GM21825 (cell line): ENCODE results near the gene LETMD1.
A peak's percentile ranks its signal among the peaks of the same experiment; 100 is the strongest.
"Not testable (repeated sequence)": the region's sequence is repeated elsewhere in the genome, so short reads cannot be mapped to it uniquely, and the experiment has no call there.

ENCODE experiments used
- ATAC-seq: cut with Tn5 transposase; IDR thresholded peaks from one replicate; pipeline ENCODE4 v1.9.1; 2021; ENCODE audit warnings: mild to moderate bottlenecking, moderate library complexity; ENCODE audit not compliant: unreplicated experiment

LETMD1 gene

DNA sequence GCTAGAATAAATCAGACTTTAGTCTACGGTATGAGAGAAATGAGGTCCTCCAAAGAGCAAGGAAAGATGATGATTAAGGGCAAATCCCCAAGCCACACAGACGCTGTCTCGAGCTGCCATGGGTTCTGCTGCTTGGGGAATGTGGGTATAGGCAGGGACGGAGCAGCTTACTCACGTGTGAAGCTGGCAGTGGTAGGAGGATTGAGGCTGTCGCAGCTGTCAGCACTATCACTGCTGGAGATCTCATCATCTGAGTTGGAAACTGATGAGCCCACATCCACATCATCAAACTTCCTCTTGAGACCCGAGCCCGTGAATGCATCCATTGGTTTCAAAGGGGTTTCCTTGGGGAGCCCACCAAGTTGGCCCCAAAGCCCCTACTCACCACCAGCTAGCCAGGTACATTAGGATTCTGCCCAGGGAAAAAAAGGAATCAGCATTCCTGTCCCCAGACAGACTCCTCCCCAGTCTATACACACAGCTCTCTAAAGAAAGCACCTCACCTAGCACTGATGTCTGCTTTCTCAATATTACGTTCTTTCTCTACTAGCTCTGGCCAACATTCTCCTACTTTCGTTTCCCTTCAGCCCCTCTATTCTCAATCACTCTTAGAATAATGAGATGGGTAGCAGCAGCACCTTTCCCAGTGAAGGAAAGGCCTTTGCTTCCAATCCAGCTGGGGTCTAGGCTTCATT lies 28.3 kb downstream of the LETMD1 start:
- no peak for ATAC-seq

DNA sequence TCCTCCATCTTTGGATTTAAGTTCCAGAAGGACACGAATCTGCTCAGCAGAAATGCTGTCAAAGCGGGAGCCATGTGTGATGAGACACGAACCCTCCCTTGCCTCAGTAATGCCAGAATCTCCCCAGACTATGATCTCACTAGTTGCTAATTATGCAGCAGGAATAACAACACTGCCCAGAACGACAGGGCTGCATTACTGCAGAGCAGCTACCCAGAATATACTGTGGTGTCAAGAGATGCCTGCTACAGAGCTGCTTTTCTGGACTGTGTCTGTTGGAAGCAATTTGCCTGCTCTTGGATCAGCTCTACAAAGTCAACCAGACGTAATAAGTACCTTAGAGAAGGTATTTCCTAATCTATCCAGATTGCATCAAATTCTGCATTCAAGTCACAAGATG lies 29.8 kb downstream of the LETMD1 start:
- no peak for ATAC-seq

DNA sequence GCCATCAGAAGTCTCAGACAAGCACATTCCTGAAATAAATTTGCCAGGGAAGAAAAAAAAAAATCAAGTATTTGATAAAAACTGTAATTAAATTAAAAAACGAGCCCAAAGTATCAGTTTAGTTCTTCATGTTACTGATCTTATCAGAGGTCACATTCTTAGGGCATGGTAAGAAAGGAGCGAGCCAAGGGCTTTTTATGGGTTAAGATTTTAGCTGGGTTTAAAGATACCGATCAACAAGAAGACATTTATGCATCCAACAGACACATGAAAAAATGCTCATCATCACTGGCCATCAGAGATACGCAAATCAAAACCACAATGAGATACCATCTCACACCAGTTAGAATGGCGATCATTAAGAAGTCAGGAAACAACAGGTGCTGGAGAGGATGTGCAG lies 30.2 kb downstream of the LETMD1 start:
- ATAC-seq = not testable (repeated sequence)

DNA sequence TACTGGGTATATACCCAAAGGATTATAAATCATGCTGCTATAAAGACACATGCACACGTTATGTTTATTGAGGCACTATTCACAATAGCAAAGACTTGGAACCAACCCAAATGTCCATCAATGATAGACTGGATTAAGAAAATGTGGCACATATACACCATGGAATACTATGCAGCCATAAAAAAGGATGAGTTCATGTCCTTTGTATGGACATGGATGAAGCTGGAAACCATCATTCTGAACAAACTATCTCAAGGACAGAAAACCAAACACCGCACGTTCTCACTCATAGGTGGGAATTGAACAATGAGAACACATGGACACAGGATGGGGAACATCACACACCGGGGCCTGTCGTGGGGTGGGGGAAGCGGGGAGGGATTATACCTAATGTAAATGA lies 30.7 kb downstream of the LETMD1 start:
- ATAC-seq = not testable (repeated sequence)

DNA sequence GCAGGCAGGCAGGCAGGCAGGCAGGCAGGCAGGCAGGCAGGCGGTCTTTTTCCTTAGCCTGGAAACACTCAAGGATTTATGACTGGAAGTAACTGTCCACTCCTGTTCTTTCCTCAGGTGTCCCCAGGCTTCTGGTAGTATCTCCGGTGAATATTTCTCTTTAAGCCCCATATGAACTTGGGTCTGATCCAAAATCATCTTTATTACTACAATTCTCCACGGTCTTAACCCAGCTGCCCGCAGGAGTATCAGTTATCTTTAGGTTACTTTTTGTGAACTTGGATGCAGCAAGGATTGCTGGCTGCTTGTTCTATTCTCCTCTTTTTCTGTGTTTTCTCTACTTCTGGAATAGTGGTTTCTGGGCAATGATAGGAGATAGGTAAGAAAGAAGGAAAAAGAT lies 32.0 kb downstream of the LETMD1 start:
- ATAC-seq = no peak

DNA sequence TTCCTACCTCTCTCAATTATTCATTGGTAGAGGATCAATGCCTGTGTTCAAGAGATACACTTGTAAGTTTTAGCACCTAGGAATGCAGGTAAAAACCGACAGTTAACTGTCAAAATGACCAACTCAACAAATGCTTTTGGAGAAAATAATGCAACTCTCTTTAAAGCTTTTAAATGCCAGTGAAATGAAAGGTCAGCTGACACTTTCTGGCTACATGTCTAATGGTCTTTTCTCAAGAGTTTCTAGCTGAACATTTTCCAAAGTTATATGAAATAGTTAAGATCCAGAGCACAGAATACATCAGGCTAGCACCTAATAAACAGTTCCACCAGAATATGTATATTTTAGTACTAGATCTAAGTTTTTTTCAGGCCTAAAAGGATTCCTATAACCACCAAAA lies 33.3 kb downstream of the LETMD1 start:
- no peak for ATAC-seq

DNA sequence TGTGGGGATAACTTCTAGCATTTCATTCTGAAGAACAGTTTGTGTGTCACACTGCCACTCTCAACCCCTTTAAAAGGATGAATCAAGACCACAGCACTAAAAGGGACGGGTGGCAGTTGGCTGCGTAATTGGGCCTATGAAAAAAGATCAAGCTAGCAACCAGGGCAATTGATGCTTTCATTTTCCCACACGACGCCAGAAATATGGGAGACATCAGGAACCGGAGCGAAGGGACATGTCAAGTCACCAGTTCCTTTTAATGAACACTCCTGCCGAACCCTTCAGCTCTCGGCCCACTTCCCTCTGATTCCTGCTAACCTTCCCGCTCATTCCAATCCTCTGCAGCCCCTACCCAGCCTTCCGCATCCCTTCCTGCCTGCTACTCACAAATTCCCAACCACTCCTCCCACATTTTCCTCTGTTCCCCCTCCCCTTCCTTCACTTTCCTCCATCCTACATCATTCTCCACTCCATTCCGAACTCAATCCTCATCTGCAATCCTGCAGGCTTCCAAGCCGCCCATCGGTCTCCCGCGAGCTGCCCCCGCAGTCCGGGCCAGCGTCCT lies 34.5 kb downstream of the LETMD1 start:
- no peak for ATAC-seq

DNA sequence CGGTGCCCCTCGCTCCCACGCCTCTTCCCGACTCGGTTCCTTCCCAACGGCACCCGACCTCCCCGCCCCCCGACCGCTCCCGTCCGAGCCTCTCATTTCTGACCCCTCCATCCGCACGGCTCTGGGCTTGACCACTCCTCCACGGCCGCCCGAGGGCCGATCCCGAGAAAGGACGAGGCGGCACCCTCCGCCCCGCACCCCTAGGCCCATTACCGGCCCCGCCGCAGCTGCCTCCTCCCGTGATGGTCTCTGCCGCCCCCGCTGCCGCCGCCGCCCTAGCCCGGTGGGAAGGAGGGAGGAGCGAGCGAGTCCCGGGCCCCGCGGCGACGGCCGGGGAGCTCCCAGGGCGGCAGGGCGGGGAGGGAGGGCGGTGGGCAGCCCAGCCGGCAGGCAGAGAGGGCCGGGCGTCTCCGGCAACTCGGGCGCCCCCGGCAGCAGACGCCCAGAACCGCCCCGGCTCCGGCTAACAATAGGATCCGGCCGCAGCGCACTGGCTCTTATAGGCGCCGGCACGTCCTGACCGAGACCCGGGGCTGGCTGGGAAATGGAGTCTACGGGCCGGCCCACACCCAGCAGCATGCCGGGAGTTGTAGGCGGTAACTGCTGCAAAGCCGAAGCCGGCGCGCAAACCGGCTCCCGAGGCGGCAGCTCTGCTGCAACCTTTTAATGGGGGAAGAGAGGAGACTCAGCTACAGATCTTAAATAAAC lies 35.2 kb downstream of the LETMD1 start, which contains the start of gene CSRNP2:
CSRNP2 (minus strand) TSS at position 471 of the 708 bp plus-strand sequence. CDS start 7,035 bp downstream, outside the sequence.
- ATAC-seq = peak; percentile 95

DNA sequence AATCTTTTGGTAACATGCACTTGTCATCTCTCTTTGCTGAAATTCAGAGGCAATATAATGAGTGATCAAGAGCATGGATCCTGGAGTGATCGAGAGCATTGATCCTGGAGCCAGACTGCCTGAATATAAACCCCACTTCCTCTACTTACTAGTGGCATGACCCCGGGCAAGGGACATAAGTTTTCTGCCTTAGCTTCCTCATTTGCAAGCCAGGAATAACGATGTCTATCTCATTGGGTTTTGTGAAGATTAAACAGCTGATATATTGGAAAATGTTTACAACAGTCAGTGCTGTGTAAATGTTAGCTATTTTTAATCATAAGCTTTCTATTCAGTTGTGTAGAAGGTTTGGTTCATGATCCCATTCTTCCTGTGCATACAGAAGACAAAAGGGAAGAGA lies 37.6 kb downstream of the LETMD1 start:
- ATAC-seq = no peak

DNA sequence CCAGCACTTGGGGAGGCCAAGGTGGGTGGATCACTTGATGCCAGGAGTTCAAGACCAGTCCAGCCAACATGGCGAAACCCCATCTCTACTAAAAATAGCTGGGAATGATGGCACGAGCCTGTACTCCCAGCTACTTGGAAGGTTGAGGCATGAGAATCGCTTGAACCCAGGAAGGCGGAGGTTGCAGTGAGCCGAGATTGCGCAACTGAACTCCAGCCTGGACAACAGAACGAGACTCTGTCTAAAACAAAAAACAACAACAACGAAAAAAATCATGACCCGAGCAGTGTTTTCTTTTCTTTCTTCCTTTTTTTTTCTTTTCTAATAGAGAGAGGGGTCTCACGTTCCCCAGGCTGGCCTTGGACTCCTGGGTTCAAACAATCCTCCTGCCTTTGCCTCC lies 38.8 kb downstream of the LETMD1 start:
- no peak for ATAC-seq

DNA sequence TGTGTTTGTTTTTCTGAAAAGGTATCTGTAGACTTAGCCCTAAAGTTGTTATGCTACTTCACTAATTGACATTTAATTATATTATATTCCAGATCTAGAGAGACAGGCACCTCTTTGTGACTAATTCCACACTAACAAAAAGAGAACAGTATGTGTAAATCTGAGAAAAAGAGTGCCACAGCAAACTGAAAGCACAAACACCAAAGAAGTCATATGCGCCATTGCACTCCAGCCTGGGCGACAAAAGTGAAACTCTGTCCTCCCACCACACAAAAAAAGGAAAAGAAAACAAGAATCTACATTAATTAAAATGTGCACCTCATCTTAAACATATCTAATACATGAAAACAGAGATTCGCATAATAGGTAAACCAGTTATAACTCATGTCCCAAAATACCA lies 39.7 kb downstream of the LETMD1 start:
- no peak for ATAC-seq

DNA sequence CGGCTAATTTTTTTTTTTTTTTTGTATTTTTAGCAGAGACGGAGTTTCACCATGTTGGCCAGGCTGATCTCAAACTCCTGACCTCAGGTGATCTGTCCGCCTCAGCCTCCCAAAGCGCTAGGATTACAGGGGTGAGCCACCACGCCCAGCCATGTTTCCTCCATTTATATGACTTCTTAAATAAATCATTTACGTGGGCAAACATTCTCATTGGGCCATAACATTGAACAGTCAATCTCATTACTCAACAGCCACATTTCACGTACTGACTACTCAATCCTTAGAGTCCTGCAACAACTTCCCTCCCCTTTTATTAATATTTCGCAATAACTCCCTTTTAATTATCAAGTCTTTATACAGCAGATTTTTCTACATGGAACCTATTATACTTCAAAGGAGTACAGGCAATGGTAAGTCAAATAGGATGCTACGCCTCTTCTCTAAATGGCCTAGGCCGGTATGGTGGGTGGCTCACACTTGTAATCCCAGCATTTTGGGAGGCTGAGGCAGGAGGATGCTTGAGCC lies 42.6 kb downstream of the LETMD1 start:
- ATAC-seq = no peak

DNA sequence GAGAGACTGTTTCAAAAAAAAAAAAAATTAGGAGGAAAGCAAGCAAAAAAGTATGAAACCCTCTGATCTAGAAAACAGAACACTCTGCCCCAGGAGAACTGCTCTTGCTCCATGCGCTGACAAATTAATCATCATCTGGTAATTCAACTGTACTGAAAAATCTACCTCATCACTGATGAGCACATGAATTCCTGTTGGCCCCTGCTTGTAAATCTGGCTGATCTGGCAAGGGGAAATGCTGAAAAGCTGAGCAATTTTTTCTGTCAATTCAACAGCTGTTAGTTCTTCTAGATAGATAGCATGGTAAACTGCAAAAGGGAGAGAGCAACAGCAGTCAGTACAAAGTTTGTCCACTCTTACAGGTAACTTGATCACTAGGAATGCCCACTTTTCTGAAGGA lies 50.5 kb downstream of the LETMD1 start:
- no peak for ATAC-seq

DNA sequence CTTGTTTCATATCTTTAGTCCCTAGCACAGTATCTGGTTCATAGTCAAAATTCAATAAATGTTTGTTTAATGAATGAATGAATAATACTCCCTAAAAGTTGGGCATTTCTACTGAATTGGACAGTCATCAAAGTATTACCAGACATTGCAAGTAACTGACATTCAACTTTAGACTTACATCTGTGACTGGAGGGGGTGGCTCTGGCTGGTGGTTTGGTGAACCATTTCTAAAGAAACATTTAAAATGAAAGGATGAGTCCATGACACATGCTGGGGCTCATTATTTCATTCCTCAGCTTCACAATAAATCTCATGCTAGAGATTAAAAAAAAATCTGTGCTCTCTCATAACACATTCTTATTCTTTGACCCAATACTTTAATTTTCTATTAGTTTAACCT lies 55.9 kb downstream of the LETMD1 start:
- no peak for ATAC-seq

DNA sequence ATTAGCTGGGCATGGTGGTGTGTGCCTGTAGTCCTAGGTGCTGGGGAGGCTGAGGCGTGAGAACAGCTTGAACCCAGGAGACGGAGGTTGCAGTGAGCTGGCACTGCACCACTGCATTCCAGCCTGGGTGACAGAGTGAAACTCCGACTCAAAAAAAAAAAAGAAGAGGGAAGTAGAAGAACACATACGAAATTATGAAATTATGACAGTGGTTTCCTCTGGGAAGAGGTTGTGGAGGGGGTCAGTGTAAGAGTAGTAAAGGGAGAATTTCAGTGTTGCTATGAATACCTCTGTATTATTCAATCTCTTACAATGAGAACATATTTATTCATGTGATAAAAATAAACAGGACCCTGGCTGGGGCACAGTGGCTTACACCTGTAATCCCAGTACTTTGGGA lies 60.0 kb downstream of the LETMD1 start:
- no peak for ATAC-seq
